ENCODE measurements around the gene CD5L.

Gene CD5L

DNA sequence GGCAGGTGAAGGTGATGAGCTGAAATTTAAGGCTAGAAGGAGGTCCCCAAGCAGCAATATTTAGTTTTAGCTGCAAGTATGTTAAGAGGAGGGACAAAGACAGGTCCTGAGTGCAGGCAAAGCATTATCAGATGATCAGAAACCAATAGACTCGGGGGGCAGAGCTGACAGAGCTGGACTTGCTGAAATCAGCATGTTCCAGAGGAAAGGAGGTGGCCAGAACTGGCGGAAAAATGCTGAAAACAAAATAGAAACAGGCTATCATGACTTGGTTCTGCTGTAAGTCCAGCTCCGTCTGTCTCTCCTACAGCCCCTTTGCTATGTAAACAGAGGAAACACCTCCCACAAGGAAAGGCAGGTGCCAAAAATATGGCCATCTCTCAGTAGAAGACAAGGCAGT, at the start of gene CD5L:
Gene CD5L, minus strand, starts transcription at position 101 of the 400 bp plus-strand sequence. CDS start 107 bp downstream, outside the sequence.
- no peak for DNase-seq (ENCODE audit: low read depth)

DNA sequence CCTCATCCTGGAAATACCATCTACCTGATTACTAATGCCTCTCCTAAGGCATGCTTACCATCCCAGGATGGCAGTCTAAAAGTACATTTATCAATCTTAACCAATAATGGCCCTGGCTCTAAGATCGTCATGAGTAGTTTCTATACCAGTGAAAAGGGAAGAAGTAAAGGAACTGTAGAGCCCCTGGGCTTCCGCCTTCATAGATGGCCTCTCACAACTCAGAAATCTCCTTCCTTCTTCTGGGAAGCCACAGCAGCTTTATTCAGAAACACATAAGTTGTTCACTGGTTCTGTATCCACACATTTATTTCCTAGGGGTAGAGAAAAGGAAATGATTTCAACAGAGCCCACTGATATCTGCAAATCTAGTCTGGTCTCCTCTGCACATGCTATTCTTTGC, 41.0 kb upstream of the CD5L start:
- no peak for DNase-seq (ENCODE audit: low read depth)

DNA sequence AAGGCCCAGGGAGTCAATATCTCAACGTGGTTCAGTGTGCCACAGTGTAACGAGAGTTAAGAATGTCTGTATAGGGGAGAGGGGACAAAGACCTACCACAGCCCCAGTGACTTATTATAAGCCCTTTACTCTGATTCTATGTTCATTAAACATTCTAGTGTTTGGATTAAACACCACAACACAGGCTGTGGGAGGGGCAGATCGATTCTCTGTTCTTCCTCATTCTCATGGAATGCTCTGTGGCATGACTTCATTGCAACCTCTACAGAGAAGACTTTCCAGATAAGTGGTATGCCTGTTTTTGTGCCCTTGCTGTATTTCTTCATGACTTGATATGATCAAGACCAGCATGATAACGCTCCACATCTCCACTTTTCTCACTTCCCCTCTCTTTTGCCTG, 39.0 kb upstream of the CD5L start:
- no peak for DNase-seq (ENCODE audit: low read depth)

DNA sequence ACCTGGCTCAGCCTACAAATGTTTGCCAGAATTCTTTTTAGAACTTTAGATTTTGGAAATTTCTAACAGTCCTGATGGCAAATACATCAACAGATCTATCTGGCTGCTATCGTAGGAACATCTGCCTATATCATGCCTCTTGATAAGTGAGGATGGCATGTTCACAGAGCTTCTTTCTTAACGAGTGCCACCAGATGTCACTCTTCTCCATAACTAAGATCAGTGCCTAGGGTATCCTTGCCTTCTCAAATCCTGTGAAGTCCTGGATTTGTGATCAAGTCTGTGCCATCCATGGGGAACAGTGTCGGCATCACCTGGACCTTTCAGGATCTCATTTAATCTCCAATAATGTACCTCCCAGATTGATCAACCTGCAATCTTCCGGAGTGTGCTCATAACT, 36.5 kb upstream of the CD5L start:
- DNase-seq (ENCODE audit: low read depth): no peak

DNA sequence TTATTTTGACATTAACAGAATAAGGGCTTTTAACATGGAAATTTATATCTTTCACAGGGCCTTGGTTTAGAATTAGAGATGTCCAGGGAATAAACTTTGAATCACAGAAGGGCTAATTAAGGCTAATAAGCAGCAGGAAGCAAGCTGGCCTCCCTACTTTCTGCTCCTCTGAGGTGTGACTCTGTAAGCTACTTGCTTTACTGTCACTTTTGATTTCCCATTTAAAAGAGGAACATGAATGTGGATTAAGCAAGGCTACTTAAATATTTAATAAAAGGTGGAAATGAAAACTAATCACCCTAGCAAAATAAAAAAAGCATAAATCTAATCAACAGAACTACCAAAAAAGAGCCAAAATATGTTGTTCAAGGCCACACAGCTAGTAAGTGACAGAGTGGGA, 28.9 kb upstream of the CD5L start:
- DNase-seq (ENCODE audit: low read depth): no peak

DNA sequence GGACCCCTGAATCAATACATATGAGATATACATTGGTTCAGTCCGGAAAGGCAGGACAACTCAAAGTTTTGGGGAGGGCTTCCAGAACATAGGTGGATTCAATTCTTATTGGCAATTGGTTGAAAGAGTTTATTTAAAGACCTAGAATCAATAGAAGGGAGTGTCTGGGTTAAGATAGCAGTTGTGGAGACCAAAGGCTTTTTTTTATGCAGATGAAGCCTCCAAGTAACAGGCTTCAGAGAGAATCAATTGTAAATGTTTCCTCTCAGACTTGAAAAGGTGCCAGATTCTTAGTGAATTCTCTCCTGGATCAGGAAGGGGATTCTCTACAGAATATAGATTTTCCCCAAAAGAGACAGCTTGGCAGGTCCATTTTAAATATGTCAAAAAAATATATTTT, 27.0 kb upstream of the CD5L start:
- DNase-seq (ENCODE audit: low read depth): no peak

DNA sequence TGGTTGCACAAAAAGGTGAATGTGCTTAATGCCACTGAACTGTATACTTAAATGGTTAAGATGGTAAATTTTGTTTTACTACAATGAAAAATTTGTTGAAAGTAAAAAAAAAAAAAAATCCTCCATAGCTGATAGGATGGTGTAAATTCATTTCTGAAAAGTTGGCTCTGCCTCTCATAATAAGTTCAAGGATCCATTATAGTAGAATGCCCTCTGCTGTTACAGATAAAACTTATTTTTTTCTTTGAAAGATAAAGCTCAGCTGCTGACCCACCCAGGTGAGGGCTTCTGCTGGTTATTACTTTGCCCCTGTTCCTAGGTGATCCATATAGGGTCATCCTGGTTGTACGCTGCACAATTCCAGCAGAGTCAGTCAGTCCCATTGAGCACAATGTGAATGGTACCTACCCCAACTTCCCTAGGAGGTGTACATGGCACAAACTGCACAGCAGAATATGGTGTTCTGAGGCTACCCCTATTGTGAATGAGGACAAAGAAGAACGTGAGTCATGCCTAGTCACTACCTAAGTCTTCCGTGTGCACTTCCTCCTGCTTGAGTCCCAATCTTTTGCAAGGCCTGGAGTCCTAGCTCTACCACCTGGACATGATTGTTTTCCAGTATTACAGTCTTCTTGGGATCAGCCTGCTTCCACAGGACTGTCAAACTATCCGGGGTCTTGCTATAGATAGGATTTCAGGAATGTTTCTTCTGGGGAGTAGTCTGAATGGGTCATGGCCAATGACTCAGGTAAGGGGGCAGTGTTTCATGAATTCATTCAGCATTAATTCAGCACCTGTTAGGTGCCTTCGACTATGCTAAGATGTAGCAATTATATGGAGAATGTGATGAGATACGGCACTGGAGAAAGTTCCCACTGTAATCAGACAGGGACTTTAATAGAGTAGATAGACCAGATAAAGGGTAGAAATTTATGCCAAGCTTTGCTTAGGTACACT, 20.8 kb upstream of the CD5L start:
- DNase-seq (ENCODE audit: low read depth): no peak

DNA sequence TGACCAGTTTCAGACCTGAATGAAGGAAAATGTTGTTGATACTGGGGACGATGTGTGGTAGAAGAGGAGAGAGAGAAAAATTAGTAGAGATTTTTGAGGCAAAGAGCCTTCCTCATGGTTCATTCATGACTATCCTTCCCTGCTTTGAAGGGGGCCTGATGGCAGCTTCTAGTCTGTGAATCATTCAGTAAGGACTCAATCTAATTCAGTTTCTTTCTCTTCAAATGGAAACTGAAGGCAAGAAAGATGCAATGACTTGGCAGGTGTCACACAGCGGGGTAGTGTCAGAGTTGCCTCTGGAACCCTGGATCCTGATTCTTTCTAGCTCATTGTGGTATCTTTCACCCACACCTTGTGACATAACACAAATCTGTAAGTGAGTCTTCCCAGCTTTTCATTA, 14.9 kb upstream of the CD5L start:
- DNase-seq (ENCODE audit: low read depth): no peak

DNA sequence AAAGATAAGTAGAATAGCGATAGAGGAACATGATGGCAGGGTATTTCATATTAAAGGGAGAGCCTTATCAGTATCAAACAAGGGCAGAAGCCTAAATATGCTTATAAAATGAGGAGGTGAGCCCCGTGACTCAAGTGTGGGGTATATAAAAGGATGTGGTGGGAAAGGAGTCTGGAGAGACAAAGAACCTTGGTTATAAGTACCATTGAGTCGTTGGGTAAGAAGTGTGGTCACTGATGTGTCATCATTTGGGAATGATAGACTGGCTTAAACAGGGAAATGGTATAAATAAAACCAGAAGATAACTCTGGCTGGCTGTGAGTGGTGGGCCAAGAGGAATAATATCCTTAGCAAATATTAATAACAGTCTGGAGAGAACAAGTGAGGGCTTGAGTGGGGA, 10.9 kb upstream of the CD5L start:
- no peak for DNase-seq (ENCODE audit: low read depth)

DNA sequence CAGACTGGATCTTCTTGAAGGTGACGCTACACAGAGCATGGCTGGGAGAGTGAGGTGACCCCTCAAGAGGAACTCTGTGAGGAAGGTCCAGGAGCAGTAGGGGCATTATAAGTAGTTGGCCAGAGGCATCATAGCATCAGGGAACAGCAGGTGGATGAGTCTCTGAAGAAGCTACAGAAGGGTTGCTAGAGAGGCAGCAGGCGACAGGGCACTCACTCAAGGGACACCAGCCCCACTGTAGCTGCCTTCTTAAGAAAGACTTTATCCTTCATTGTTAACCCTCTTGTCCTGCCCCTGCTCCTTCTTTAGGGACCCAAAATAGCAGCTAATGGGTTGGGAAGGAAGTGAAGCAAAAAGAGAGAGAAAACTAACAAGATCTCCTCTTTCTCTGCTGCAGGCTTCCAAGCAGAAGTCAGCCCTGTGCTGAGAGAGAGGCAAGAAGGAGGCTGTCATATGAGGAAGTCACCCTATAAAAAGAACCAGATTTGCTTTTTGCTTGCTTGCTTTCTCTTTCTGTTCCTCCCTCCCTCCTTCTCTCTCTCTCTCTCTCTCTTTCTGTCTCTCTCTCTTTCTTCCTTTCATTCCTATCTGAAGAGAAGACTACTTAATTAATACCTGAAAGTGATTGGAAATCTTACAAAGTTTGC, 7.7 kb upstream of the CD5L start:
- DNase-seq (ENCODE audit: low read depth): no peak

DNA sequence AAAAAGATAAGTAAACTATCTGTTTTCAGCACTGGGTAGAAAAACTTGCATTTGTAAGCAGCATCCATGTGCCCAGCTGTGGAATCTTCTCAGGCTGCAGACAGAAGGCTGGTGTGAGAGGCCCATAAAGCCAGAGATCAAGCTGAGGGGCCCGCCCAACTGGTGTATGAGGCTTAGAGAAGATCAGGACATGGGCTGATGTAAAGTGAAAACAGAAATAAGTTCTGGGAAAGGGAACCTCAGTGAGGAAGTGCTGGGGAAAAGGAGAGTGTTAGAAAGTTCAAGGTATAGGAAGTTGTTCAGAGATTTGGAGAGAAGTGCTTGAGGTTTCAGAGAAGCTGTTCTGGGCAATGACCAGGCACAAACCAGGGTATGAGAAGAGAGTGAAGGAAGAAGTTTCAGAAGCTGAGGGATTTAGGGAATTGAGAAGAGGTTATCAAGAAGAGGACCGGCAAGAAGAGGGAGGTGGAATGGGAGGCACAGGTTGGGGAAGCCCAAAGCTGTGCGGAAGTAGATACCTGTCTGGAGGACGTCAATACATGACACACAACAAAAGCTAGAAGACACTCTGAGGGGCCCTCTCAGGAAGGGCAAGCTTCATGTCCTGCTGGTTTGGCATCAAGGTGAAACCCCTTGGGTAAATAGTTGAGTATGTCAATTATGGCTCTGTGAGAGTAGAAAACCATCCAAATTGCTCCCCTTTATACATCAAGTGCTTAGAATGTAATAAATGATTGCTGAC, 2.7 kb upstream of the CD5L start:
- no peak for DNase-seq (ENCODE audit: low read depth)

DNA sequence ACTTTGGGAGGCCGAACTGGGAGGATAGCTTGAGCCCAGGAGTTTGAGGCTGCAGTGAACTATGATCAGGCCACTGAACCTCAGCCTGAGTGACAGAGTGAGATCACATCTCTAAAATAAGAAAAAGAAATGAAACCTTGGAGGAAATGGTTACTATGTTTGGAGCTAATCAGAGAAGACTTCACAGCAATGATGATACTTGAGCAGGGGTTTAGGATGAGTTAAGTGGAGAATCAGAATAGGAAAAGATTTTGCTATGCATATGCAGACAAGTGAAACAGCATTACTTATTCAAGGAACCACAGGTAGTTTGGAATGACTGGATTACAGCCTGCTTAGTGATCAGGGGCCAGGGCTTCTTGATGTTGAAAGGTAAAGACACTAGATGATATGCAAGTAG, 1.3 kb upstream of the CD5L start:
- DNase-seq (ENCODE audit: low read depth): no peak

DNA sequence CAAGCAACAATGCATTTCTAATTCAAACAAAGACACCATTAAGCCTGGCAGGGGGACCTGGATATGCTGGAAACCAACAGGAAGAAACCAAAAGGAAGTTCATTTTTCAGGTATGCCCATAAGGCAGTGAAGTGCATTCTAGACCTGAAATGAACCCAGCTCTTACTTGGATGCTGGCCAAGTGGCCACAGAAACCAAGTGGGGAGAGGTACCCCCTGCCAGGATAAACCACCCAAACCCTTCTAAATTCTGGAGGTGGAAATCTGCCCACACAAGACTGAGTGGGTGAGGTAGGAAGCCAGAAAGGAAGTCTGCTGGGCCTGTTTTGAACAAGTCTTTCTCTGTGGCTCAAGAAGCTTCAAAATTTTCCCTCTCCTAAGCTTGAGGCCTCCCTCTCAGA, 2.6 kb downstream of the CD5L start:
- no peak for DNase-seq (ENCODE audit: low read depth)

DNA sequence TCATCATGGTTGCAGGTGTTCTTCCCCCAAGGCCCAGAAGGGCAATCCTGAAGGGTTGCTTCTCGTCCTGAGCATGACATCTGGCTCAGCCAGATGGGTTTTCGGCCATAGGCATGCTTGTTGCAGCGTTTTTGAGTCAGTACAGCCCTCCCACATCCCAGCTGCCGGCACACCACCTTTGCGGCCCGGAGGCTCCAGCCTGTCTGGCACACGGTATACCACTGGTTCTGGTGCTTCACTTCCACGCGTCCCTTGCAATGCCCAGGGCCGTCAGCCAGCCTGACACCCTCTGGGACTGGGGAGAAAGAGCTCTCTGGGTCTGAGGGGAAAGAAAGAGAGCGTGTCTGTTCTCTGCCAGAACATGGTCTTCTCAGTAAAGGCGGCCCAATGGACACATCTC, 7.2 kb downstream of the CD5L start:
- no peak for DNase-seq (ENCODE audit: low read depth)

DNA sequence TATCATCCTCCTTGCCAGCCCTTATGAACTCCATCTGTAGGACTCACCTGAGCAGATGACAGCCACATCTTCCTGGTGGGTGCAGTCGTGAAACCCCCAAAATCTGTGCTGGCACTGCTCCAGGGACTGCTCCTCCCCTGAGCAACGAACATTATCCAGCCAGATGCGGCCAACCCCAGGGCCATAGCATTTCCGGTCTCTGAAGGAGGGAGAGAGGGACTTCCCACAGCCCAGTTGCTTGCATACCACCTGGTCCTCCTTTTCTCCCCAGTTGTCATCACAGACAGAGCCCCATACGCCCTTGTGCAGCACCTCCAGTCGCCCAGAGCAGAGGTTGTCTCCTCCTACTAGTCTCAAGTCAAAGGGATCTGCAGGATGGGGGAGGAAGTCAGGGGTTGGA, 8.5 kb downstream of the CD5L start:
- no peak for DNase-seq (ENCODE audit: low read depth)

DNA sequence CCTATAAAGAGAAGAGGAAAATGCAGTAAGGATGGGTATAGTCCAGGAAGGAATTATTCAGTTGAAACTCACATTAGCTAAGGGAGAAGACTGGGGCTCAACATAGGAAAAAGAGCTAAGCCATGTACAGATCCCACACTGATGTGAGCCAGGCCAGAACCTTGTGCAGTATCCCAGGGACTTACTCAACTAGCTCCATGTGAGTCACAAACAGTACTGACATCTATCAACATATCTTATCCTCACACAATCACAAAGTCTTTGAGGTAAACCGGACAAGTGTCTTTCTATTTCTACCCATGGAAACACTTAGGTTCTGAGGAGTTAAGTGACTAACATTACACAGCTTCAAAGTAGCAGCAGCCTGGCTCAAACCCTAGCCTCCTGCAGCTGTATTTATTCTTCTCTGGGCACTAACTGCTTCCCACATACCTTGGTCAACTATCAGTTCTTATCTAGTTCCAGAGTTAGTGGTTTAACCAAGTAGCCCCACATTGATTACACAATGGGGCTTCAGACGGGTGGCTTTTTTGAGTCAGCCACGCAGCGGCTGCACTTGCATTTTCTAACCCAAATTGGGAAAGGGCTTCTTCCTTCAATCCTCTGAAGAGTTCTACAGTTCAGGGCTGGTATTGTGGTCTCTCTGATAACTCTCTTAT, 9.5 kb downstream of the CD5L start:
- no peak for DNase-seq (ENCODE audit: low read depth)

DNA sequence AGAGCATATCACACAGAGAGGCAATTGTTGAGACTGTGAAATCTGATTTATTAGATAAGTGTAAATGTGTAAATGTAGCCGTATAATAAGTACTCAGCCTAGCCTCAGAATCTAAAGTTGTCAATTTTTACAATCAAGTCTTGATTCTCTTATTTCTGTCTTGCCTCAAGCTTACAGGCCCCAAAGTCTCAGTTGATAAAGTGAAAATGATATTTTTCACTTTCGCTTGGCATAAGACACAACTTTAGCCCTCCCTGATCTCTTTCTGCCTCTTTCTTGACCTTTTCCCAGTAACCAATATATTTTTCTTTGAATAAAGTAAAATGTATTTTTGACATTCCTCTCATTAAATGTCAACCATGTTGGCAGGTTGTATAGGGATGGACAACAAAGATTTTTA, 10.7 kb downstream of the CD5L start:
- DNase-seq (ENCODE audit: low read depth): no peak

DNA sequence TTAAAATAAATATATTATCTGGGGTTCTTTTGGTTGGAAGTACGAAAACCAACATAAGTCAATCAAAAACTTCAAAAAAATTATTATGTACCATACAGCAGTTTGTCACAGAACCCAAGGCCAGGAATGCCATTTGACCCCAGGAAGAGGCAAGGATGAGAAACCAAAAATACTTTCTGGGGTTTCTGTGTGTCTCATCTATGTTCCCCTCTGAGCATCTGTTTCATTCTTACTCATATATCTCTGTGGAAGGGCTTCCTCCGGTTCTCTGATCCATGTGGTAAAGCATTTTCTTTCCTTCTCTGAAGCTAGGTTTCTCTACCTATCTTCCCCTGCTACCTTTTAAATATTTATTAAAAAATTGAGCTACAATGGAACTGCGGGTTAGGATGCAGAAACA, 11.9 kb downstream of the CD5L start:
- DNase-seq (ENCODE audit: low read depth): no peak

DNA sequence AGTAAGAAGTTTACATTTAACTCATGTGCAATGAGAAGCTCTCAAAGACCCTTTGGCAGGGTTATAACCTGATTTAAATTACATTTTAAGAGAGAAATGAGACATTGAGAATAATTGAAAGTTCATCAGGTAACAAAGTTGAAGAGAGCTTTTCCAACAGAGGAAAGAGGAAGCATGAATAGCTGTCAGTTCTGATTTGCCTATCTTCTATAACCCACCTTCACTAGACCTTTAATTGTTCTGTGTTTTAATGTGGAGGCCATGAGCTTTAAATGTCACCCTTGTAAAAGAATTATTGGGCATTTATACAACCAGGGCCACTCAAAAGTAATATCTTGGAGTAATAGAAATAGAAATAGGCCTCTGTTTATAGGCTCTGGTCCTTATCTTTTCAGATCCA, 12.4 kb downstream of the CD5L start:
- DNase-seq (ENCODE audit: low read depth): no peak

DNA sequence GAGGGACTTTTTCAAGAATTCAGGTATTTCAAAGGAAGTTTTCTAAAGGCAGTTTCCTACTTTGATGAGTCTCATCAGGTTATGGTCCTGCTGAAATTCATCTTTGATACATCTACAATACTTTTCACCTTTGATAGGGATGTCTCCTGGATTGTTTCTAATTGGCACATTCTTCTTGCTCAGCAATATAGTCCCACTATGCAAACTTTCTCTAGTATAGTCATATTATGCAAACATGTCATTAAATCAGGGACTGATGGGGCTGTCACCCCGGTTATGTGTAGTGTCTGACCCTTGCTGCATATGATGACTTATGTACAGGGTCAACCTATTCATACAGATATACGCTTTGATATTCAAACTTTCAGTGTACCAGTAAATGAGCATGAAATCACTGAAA, 21.3 kb downstream of the CD5L start:
- no peak for DNase-seq (ENCODE audit: low read depth)

DNA sequence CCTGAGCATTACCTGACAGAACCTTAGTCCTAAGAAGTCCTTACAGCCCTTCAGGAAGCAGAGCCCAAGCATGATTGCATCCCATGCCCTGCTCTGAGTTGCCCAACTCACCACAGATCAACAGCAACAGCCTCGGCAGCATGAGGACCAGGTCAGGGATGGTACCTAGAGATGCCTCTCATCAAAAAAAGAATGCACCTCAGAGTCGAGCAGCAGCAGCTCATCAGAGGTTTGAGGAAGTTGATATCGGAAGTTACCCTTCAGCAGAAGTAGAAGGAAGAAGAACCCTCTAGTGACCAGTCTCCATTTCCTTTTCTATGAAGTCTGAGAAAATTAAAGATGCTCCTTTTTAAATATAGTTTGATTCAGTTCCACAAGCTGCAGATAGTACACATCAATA, 21.7 kb downstream of the CD5L start, which contains the start of gene FCRL1:
Gene FCRL1, minus strand, starts transcription at position 225 of the 400 bp plus-strand sequence. Its CDS starts 83 bp downstream, at position 142.
- no peak for DNase-seq (ENCODE audit: low read depth)

DNA sequence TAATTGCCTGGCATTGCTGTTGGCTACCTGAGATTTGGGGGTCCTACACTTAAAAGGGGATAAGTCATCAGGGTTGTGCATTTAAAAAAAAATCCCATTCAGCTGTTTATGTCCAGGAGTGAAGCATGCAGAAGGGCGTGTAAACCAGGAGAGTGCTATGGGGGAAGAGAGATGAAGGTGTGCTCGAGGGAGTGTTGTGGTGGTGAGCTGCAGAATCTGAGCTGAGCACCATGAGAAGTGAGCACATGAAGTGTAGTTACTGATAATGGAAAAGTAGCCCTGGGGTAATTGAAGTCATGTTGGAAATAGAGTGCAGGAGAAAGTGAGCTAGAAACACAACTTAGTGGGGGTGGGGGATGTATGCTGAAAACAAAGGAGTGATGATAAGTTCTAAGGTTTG, 22.4 kb downstream of the CD5L start:
- DNase-seq (ENCODE audit: low read depth): no peak
